SW480 (cell line): ENCODE results near the gene CUX1.
"Not testable (repeated sequence)": the region's sequence is repeated elsewhere in the genome, so short reads cannot be mapped to it uniquely, and the experiment has no call there.

Source experiments
- DNase-seq: peaks from one replicate; pipeline ENCODE4 v3.0.0-alpha.2; 2016; ENCODE audit warnings: low spot score

The CUX1 gene

DNA sequence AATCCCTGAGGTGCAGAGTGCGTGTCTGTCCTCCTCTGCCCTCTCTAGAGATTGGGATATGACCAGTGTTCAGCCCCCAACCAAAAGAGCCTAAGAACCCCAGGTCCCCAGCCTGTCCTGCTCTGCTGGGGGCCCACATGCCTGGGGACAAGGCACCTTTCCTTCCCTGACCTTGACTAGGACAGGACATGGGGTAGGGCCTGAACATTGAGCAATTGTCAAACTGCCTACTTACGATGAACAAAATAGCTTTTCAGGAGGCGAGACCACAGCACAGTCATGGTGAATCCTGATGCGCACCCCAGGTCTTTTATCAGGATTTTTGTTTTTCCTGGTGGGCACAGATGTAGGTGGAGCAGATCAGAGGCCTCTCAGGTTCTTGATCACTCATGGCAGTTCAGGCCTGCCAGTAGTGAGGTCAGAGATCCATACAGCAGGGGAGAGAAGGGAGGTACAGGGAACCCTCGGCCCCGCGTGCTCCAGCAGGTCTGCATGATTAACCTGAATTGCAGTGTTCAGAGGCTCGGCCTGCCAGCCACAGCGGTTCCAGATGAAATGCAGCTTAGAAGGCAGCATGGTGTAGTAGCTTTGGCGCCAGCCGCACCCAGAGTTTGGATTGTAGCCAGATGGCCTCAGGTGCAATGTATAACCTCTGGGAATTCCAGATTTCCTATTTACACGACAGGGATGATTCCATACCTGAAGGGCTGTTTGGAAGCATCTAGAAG, 191.3 kb downstream of the CUX1 start:
- DNase-seq, result no peak

GRCh38 chr7:102009628-102010027, 192.2 kb downstream of the CUX1 start:
- no peak for DNase-seq

GRCh38 chr7:102012112-102012830, 194.8 kb downstream of the CUX1 start:
- not testable (repeated sequence) for DNase-seq

DNA sequence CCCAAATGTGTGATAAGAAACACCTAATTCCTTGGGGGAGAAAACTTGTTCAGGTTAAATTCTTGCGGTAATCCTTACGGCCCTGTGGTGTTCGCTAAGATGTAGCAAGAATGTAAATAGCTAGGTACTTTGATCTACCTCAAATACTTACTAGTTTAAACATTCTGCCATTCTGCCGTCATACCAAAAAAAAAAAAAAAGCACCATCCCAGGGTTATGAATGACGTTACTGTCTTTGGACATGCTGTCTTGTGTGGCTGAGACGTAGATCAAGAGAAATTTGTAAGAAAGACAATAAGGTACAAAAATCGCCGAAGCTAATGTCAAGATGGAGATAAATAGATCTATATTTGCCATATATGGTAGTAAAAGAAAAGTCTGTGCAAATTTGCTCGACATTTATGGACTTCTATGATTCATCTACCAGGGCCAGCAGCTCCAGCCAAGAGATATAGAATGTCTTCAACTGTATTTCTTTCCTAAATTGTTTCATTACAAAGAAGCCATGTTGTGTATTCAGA, 195.6 kb downstream of the CUX1 start:
- no peak for DNase-seq

- DNase-seq, result no peak
Observed at GRCh38 chr7:102018876-102019275, 201.4 kb downstream of the CUX1 start.

- DNase-seq, result no peak
Observed at GRCh38 chr7:102019461-102019860, 202.0 kb downstream of the CUX1 start.

GRCh38 chr7:102021841-102022618, 204.6 kb downstream of the CUX1 start:
- no peak for DNase-seq

DNA sequence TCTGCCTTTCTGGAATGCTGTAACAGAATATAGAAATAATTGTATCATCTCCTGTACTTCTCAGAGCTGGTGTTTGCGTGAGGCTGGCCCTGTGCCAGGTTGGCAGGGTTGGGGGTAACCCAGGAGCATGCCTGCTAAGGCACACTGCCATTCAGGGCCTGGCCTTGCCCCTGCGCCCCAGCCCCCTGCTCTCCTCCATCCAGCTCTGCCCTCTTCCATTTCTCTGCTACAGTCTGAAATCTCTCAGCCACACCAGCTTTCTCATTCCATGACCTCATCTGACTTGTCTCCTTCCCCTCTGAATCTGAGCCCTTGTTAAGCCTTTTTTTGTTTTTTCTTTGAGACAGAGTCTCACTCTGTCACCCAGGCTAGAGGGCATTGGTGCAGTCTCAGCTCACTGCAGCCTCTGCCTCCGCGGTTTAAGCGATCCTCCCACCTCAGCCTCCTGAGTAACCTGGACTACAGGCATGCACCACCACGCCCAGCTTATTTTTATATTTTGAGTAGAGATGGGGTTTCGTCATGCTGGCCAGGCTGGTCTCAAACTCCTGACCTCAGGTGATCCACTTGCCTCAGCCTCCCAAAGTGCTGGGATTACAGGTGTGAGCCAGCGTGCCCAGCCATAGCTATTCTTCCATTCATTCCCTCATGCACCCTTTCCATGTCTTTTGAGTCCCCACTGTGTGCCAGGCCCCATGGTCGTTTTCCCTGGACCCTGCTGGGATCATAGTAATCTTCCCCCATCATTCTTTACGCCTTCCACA, 206.8 kb downstream of the CUX1 start:
- DNase-seq, result no peak

DNA sequence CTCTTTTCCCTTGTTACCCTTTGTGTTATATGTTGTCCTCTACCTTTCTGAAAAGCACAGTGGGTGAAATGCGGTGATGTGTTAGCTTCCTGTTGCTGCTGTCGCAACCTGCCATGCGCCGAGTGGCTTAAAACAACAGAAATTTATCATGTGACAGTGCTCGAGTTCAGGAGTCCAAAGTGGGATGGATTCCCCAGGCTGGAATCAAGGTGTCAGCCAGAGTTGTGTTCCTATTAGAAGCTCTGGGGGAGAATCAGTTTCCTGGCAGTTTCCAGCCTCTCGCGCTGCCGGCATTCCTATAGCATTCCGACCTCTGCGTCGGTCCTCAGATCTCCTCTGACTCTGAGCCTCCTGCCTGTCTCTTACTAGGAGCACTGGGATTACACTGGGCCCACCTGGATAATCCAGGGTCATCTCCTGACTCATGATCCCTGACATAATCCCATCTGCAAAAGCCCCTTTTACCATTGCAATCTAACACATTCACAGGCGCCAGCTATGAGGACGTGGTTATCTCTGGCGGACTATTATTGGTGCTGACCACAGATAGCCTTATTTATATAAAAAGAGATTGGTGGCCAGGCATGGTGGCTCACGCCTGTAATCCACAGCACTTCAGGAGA, 207.5 kb downstream of the CUX1 start:
- DNase-seq, result no peak

DNA sequence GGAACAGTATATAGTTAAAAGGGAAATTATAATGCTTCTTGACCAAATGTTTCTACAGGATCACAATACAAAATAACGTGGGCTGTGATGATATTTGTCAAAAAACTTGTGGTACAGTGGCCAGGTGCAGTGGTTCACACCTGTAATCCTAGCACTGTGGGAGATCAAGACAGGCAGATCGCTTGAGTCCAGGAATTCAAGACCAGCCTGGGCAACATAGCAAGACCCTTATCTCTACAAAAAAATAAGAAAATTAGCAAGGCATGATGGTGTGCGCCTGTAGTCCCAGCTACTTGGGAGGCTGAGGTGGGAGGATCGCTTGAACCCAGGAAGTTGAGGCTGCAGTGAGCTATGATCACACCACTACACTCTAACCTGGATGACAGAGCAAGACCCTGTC, 208.4 kb downstream of the CUX1 start:
- DNase-seq, result not testable (repeated sequence)

- no peak for DNase-seq
Observed at GRCh38 chr7:102028206-102028826, 210.9 kb downstream of the CUX1 start.

DNA sequence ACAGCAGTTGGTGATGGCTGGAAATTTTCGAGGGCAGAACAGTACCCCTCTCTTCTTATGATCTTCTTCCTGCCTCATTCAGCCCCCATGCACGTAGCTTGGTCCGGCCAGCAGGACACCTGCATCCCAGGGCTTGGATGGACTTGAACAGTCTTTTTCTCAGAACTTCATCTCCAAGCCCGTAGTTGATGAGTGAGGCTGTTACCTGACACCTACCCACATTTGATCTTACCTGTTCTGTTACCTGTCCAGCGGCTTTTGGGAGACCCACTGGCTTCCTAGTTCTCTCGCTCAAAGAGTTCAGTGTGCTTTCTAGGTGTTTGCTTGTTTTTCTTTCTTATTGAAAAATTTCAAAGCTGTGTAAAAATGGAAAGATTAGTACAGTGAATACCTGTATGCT, 212.2 kb downstream of the CUX1 start:
- DNase-seq, result no peak

GRCh38 chr7:102030696-102031095, 213.3 kb downstream of the CUX1 start:
- no peak for DNase-seq

- DNase-seq, result no peak
Observed at GRCh38 chr7:102036958-102037357, 219.5 kb downstream of the CUX1 start.

GRCh38 chr7:102039706-102040105, 222.3 kb downstream of the CUX1 start:
- DNase-seq, result no peak

DNA sequence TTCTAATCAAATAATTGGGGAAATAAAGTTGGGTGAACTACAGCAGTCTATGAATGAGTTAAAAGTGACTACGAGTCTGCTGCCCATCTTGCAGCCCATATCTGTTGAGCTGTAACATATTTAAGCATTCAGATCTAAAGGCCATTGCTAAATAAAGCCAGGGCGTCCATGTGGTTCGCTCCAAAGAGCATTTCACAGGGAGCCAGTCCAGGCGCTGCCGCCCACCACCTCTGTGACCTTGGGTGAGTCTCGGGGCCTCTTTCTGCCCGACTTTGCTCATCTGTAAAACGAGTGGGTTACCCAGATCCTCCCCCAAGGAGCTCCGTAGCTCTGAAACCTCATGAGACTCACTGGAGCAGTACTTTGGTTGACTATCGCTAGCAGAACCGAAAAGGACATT, 223.1 kb downstream of the CUX1 start:
- no peak for DNase-seq

DNA sequence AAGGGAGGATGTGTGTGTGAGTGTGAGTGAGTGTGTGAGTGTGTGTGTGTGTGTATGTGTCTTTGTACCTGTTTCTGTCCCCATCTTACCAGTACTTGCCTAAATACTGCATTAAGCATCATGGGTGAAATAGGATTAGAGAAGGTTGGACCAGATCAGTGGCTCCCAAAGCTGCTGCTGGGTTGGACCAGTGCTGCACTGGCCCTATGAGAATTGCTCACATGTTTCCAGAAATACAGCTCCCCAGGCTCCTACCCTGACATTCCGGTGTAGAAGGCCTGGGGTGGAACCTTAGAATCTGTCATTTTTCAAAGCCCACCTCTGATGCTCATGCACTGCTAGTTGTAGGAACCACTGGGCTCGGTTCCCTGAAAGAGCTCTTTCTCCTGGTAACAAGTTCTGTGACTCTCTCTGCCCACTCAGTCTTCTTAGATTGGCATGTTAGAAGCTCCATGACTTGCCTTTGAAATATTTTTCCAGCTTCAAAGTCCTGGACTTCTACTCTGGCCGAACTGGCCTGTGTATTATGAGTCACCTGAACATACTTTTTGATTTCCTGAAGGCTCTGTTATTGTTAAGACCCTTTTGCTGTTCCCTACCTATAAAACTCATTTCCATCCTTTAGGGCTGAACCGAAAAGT, 224.7 kb downstream of the CUX1 start:
- peak; percentile 79 for DNase-seq

- DNase-seq, result not testable (repeated sequence)
Observed at GRCh38 chr7:102042796-102043195, 225.4 kb downstream of the CUX1 start.

- DNase-seq, result no peak
Observed at GRCh38 chr7:102044641-102044983, 227.2 kb downstream of the CUX1 start.

- DNase-seq, result peak; percentile 45
Observed at GRCh38 chr7:102044984-102045673, 227.7 kb downstream of the CUX1 start.
